Stimulated activated CD8-positive, alpha-beta memory T cell treated with anti-CD3 and anti-CD28 coated beads, Interleukin-12 subunit alpha, Interleukin-12 subunit beta, amount 100 ng/mL, for 24 hours (primary cell): ENCODE measurements around the gene DCLRE1C.
"Not testable (repeated sequence)": the region's sequence is repeated elsewhere in the genome, so short reads cannot be mapped to it uniquely, and the experiment has no call there.

Experiments used
- DNase-seq: peaks from one replicate; pipeline ENCODE4 v3.0.0-alpha.2; 2020; ENCODE audit errors: extremely low read depth

The DCLRE1C gene

DNA sequence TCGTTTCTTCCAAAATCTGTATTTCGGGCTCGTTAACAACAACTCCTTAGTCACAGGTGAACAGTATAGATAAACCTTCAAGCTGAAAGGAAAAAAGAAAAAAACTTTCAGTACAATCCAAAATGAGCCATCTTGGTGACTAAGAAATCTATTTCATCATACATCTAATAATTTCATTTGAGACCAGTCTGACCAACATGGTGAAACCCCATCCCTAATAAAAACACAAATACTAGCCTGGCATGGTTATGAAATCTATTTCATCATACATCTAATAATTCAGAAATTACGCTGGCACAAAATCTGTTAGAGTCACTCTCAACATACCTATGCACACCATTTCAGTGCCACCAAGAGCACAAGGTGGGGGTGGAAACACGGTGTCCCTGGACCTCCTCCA lies 8.8 kb downstream of the DCLRE1C start:
- no peak for DNase-seq

- DNase-seq, result not testable (repeated sequence)
These were observed 11.0 kb downstream of the DCLRE1C start for GRCh38 chr10:14942950-14943338.

- DNase-seq, result not testable (repeated sequence)
These were observed 11.5 kb downstream of the DCLRE1C start for GRCh38 chr10:14942147-14942949.

DNA sequence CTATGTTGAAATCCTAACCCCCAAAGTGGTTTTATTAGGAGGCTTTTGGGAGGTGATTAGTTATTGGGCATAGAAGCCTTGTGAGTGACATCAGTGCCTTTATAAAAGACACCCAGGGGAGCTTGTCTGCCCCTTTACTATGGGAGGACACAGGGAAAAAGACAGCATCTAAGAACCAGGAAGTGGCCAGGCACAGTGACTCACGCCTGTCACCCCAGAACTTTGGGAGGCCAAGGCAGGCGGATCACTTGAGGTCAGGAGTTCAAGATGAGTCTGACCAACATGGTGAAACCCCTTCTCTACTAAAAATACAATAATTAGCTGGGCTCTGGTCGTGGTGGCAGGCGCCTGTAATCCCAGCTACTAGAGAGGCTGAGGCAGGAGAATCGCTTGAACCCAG lies 14.9 kb downstream of the DCLRE1C start:
- not testable (repeated sequence) for DNase-seq

DNA sequence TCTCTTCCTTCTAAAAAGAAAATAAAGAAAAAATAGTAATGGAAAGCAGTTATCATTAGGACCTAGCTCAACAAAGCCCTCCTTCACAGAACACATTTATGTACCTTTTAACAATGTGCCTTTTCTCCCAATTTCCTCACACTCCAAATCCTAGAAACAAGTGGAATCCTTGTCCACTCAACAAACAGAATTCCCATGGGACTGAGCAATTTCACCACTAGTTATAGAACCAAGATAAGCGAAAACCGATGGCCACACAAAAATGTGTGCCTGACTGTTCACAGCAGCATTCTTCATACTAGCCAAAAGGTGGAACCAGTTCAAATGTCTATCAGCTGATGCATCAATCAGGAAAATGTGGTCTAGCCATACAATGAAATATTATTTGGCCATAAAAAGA lies 17.3 kb downstream of the DCLRE1C start:
- no peak for DNase-seq

GRCh38 chr10:14930610-14931009 lies 23.3 kb downstream of the DCLRE1C start:
- DNase-seq, result no peak

DNA sequence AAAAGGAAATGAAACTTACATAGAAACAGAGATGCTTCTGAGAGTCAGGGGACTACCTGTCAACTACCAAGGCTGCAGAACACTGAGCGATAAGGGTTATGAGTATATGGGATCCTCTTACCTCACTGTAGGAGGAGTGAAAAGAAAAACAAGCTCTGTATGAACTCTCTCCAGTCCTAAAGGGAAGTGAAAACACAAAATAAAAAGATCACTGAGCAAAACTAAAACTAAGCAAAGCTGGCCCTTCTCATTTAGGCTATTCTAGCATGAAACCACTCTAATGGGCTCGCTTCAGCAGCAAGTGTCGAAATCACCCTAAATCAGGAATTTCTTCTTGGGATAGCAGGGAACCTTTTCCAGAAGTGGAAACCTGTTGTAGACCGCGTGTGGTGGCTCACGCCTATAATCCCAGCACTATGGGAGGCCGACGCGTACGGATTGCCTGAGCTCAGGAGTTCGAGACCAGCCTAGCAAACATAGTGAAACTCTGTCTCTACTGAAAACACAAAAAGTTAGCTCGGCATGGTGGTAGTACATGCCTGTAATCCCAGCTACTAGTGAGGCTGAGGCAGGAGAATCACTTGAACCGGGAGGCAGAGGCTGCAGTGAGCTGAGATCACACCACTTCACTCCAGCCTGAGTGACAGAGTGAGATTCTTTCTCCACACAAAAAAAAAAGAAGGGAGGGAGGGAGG lies 27.0 kb downstream of the DCLRE1C start:
- no peak for DNase-seq

- DNase-seq, result no peak
These were observed 27.8 kb downstream of the DCLRE1C start for GRCh38 chr10:14926061-14926470.

GRCh38 chr10:14925268-14925667 lies 28.6 kb downstream of the DCLRE1C start:
- no peak for DNase-seq

- DNase-seq, result no peak
These were observed 29.9 kb downstream of the DCLRE1C start for GRCh38 chr10:14924013-14924412.

DNA sequence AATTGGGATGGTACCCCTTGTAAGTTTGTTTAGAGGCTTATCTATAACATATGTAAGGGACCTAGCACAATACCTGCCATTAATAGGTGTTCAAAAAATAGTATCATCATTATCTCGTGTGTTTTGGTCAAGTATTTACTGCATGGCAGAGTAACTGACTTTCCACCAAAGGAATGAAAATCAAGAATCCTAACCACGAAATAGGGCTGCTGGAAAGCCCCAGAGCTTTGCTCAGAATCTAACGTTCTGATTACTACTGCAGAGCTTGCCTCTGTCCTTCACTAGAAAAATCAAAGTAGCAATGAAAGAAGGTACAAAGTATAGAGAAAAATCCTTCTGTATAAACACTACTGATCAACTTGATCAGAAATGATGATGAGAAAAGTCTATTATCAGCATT lies 34.9 kb downstream of the DCLRE1C start:
- no peak for DNase-seq

DNA sequence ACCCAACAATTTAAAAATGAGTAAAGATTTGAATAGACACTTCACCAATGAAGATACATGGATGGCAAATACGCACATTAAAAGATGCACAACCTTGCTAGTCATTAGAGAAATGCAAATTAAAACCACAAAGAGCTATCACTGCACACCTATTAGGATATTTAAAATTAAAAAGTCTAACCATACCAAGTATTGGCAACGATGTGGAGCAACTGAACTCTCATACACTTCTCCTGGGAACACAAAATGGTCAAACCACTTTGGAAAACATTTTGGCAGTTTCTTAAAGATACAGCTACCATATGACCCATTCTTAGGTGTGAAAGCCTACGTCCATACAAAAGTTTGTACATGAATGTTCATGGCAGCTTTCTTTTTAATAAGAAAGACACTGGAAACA lies 36.1 kb downstream of the DCLRE1C start:
- DNase-seq, result no peak

GRCh38 chr10:14916600-14916999 lies 37.3 kb downstream of the DCLRE1C start:
- no peak for DNase-seq

DNA sequence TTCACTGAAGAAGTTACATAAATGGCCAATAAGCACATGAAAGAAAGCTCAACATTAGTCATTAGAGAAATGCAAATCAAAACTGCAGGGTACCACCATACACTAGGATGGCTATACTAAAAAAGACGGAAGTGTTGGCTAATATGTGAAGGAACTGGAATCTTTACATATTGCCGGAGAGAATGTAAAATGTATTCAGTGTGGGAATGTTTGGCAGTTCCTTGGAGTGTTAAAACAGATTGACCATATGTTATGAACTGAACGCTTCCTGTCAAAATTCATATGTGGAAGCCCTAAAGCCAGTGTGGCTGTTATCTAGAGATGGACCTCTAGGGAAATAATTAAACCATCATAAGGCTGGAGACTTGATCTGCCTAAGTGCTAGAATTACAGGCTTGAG lies 42.1 kb downstream of the DCLRE1C start:
- DNase-seq, result no peak

DNA sequence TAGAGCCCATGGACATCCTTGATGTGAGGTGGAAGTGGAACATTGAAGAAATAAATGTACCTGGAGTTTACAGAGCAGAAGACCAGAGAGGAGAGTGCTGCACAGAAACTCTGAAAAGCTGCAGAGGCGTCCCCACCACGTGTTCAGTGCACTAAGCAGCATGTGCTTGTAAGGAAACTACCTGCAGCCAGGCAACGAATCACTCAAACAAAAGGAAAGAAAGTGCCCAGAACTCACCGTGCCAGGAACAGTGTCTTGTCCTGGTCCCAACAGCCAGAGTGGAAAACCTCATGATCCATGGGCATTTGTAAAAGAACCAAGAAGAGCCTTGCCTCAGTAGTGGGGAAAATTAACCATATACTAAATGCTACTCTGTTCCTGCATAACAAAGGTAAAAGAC lies 42.9 kb downstream of the DCLRE1C start:
- no peak for DNase-seq

- DNase-seq, result no peak
These were observed 44.8 kb downstream of the DCLRE1C start for GRCh38 chr10:14909101-14909500.

GRCh38 chr10:14907591-14907990 lies 46.3 kb downstream of the DCLRE1C start:
- not testable (repeated sequence) for DNase-seq

DNA sequence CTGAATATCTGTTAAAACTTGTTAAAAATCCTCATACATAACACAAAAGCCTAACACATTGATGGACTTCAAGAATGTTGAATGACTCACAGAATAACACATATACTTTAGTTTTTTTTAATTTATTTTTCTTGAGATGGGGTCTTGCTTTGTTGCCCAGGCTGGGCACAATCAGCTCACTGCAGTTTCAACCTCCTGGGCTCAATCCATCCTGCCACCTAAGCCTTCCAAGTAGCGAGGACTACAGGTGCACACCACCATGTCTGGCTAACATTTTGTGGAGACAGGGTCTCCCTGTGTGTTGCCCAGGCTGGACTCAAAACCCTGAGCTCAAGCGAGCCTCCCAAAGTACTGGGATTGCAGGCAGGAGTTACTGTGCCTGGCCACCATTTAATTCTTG lies 47.1 kb downstream of the DCLRE1C start:
- no peak for DNase-seq

DNA sequence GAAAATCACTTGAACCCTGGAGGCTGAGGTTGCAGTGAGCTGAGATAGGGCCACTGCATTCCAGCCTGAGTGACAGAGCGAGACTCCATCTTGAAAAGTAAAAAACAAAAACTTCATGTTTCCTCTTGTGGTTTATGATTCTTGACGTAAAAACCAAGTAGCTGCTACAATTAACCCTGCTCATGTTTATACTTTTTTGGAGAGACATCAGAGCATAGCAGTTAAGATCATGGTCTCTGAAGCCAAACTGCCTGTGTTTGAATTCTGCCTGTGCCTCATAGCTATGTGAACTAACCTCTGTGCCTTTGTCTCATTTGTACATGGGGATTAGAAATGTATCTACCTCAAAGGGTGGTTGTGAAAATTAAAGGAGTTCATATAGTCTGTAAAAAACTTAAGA lies 48.0 kb downstream of the DCLRE1C start:
- no peak for DNase-seq

DNA sequence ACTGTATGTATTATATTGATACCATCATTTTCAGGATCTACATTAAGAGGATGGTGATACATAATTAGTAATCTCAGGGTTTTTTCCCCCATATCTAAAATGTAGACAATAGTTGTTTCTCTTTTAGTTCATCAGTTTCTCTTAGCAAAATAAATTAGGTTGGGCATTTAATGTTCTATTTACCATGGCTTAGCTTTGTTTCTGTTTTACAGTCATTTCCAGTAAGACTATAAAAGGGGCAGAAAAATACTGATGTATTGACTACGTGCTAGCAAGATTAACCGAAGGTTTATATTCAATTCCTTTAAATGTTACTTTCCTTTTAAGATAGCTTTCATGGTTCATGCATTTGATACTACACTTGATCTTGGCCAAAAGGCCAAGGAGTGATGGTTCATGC lies 49.0 kb downstream of the DCLRE1C start:
- no peak for DNase-seq

DNA sequence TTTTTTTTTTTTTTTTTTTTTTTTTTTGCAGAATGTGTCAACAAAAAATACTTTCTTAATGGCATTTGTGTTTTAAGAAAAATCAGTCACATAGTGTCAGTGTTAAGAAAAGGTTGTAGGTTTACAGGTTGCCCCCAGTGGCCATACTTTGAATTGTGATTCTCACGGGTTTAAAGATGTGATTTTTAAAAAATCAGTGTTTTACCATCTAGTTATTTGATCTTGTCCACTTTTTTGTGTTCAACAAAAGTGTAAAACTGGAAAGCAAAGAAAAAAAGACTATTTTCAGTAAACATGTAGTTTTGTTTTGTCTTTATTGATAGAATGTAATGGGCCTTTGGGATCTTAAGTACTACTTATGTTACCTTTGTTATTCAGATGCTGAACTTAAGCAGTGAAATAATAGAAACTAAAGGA lies 49.6 kb downstream of the DCLRE1C start:
- no peak for DNase-seq

DNA sequence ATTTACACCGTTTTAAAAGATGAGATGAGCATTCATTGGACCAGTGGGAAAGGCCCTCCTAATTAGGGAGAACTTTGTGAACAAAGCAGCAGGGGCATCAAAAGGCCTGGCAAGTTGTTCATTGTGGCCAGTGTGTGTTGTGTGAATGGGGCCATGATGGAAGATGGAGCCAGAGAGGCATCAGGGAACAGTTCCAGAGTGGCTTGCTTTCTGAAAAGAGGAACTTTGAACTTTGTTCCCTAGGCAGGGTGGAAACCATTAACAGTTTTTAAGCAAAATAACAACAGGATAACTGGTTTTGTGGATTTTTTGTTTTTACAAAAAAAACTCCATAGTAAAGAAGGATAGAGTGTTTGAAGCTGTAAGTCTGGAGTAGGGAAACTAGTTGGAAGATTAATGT lies 62.7 kb downstream of the DCLRE1C start:
- no peak for DNase-seq

DNA sequence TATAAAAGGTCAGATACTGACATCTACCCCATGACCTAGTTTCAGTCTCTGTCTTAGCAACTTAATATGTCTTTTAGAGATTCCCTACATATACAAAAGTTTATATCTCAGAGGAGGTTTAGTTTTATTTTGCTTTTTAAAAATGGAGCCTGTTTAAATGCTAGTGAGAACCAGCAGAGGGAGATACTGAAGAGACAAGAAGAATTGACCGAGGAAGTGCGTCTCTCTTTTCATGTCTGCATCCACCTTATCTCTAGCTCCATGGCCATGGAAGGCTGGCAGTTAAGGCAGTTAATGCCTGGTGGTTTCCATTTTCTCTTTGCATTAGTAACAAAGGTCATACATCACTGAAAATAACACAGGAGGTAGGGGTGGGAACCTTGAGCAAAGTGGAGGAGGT lies 64.6 kb downstream of the DCLRE1C start:
- DNase-seq, result no peak
